ENCODE measurements around the gene KRT3. TPM values are rescaled to one million over a fixed set of nuclear protein-coding genes. Genes with fewer than 3 reads are reported as not detected.

The KRT3 gene
- total RNA-seq, 1 experiment from 2014 or later: not detected

- ChIA-PET CTCF (no interaction called here), POLR2A (ENCODE audit: low non-redundant PET) (no interaction called here)
- DNase-seq (ENCODE audit: low spot score): no peak
- BruUV-seq (replicated peaks): no TSS peak
- intact Hi-C loops (cut with micrococcal nuclease; ENCODE audit: unreplicated experiment): no loop called here
- Histone ChIP-seq H3K27ac (ENCODE audit: low read depth, low read length, poor library complexity, severe bottlenecking) (no peak overlapping the region), H3K4me3 (ENCODE audit: low read depth, low read length, poor library complexity, severe bottlenecking) (no peak overlapping the region), H3K9me3 (ENCODE audit: low read depth, low read length, poor library complexity, severe bottlenecking) (no peaks in the 10 kb centered on the region), H3K36me3 (ENCODE audit: insufficient read depth, low read length, poor library complexity, severe bottlenecking) (no peaks in the 10 kb centered on the region), H3K4me1 (ENCODE audit: insufficient read depth, low read length, poor library complexity, severe bottlenecking) (peaks cover 15% of the 10 kb centered on the region), H3K27me3 (replicated peaks; ENCODE audit: insufficient read depth, low read depth, low read length, poor library complexity) (no peaks in the 10 kb centered on the region)
- TF ChIP-seq EZH2 (IDR thresholded peaks at IDR 0.05; ENCODE audit: borderline replicate concordance, low read depth, low read length, poor library complexity, severe bottlenecking) (no peak), CTCF (conservative IDR thresholded peaks at IDR 0.05; ENCODE audit: low read depth, low read length) (no peak)
Measured at GRCh38 chr12:52798671-52799504, 3.0 kb upstream of the KRT3 start.

- Histone ChIP-seq H3K9me3 (ENCODE audit: low read depth, low read length, poor library complexity, severe bottlenecking) (no peaks in the 10 kb centered on the region), H3K27ac (ENCODE audit: low read depth, low read length, poor library complexity, severe bottlenecking) (no peak overlapping the region), H3K27me3 (replicated peaks; ENCODE audit: insufficient read depth, low read depth, low read length, poor library complexity) (no peaks in the 10 kb centered on the region), H3K4me1 (ENCODE audit: insufficient read depth, low read length, poor library complexity, severe bottlenecking) (peaks cover 9% of the 10 kb centered on the region), H3K36me3 (ENCODE audit: insufficient read depth, low read length, poor library complexity, severe bottlenecking) (no peaks in the 10 kb centered on the region), H3K4me3 (ENCODE audit: low read depth, low read length, poor library complexity, severe bottlenecking) (no peak overlapping the region)
- no peak for DNase-seq (ENCODE audit: low spot score)
- intact Hi-C loops (cut with micrococcal nuclease; ENCODE audit: unreplicated experiment): no loop called here
- TF ChIP-seq EZH2 (IDR thresholded peaks at IDR 0.05; ENCODE audit: borderline replicate concordance, low read depth, low read length, poor library complexity, severe bottlenecking) (no peak), CTCF (conservative IDR thresholded peaks at IDR 0.05; ENCODE audit: low read depth, low read length) (no peak)
- POLR2A ChIA-PET (ENCODE audit: low non-redundant PET): no interaction called here
- no TSS peak for BruUV-seq (replicated peaks)
- CTCF ChIA-PET: no interaction called here
Measured at GRCh38 chr12:52798003-52798670, 2.2 kb upstream of the KRT3 start.

- Histone ChIP-seq H3K4me1 (ENCODE audit: insufficient read depth, low read length, poor library complexity, severe bottlenecking) (peaks cover 9% of the 10 kb centered on the region), H3K4me3 (ENCODE audit: low read depth, low read length, poor library complexity, severe bottlenecking) (no peak overlapping the region), H3K36me3 (ENCODE audit: insufficient read depth, low read length, poor library complexity, severe bottlenecking) (no peaks in the 10 kb centered on the region), H3K27ac (ENCODE audit: low read depth, low read length, poor library complexity, severe bottlenecking) (no peak overlapping the region), H3K9me3 (ENCODE audit: low read depth, low read length, poor library complexity, severe bottlenecking) (no peaks in the 10 kb centered on the region), H3K27me3 (replicated peaks; ENCODE audit: insufficient read depth, low read depth, low read length, poor library complexity) (no peaks in the 10 kb centered on the region)
- BruUV-seq (replicated peaks): no TSS peak
- TF ChIP-seq CTCF (conservative IDR thresholded peaks at IDR 0.05; ENCODE audit: low read depth, low read length): no peak
- TF ChIP-seq EZH2 (IDR thresholded peaks at IDR 0.05; ENCODE audit: borderline replicate concordance, low read depth, low read length, poor library complexity, severe bottlenecking): no peak
- intact Hi-C loops (cut with micrococcal nuclease; ENCODE audit: unreplicated experiment): no loop called here
- ChIA-PET CTCF (no interaction called here), POLR2A (ENCODE audit: low non-redundant PET) (no interaction called here)
- no peak for DNase-seq (ENCODE audit: low spot score)
Measured at GRCh38 chr12:52797529-52797894, 1.6 kb upstream of the KRT3 start.
